ENCODE measurements around the gene AFG3L2.
"Not testable (repeated sequence)": the region's sequence is repeated elsewhere in the genome, so short reads cannot be mapped to it uniquely, and the experiment has no call there.

Gene AFG3L2
- long read RNA-seq, donor 1, transcript AFG3L2-201 (17 exons, 3,247 nt), result major isoform, 8 of 20 reads
- long read RNA-seq, donor 1, partial matches to known transcripts, result 11 of 20 reads
- long read RNA-seq, donor 1, other reads (novel, unspliced or antisense), result 0 of 20 reads
- long read RNA-seq, donor 2, transcript AFG3L2-201 (17 exons, 3,247 nt), result major isoform, 7 of 7 reads
- long read RNA-seq, donor 2, partial matches to known transcripts, result 0 of 7 reads
- long read RNA-seq, donor 2, other reads (novel, unspliced or antisense), result 0 of 7 reads
- long read RNA-seq, donor 3, transcript AFG3L2-201 (17 exons, 3,247 nt), result major isoform, 9 of 15 reads
- long read RNA-seq, donor 3, partial matches to known transcripts, result 5 of 15 reads
- long read RNA-seq, donor 3, other reads (novel, unspliced or antisense), result 0 of 15 reads
- long read RNA-seq, donor 4, transcript AFG3L2-201 (17 exons, 3,247 nt), result major isoform, 7 of 35 reads
- long read RNA-seq, donor 4, partial matches to known transcripts, result 27 of 35 reads
- long read RNA-seq, donor 4, other reads (novel, unspliced or antisense), result 0 of 35 reads
- long read RNA-seq, donor 5, transcript AFG3L2-201 (17 exons, 3,247 nt), result major isoform, 14 of 28 reads
- long read RNA-seq, donor 5, partial matches to known transcripts, result 10 of 28 reads
- long read RNA-seq, donor 5, other reads (novel, unspliced or antisense), result 0 of 28 reads
- long read RNA-seq, donor 6, transcript AFG3L2-201 (17 exons, 3,247 nt), result major isoform, 8 of 31 reads
- long read RNA-seq, donor 6, partial matches to known transcripts, result 23 of 31 reads
- long read RNA-seq, donor 6, other reads (novel, unspliced or antisense), result 0 of 31 reads
- long read RNA-seq, donor 7, result 0 reads
- long read RNA-seq, donor 8, transcript AFG3L2-201 (17 exons, 3,247 nt), result major isoform, 8 of 25 reads
- long read RNA-seq, donor 8, partial matches to known transcripts, result 16 of 25 reads
- long read RNA-seq, donor 8, other reads (novel, unspliced or antisense), result 0 of 25 reads

- peak; percentile 91 for DNase-seq
Observed at GRCh38 chr18:12376754-12377555, at the start of gene AFG3L2. TSS of gene AFG3L2 (minus strand) at chr18:12377227. CDS start at chr18:12377082, 145 bp downstream.

GRCh38 chr18:12424252-12424651 lies 47.2 kb upstream of the AFG3L2 start:
- DNase-seq, result no peak

- no peak for DNase-seq
Observed at GRCh38 chr18:12423820-12424219, 46.8 kb upstream of the AFG3L2 start.

GRCh38 chr18:12423393-12423792 lies 46.4 kb upstream of the AFG3L2 start:
- DNase-seq, result no peak

GRCh38 chr18:12422936-12423335 lies 45.9 kb upstream of the AFG3L2 start:
- no peak for DNase-seq

GRCh38 chr18:12421732-12422131 lies 44.7 kb upstream of the AFG3L2 start:
- DNase-seq, result no peak

GRCh38 chr18:12420821-12421421 lies 43.9 kb upstream of the AFG3L2 start:
- DNase-seq, result peak; percentile 83

- no peak for DNase-seq
Observed at GRCh38 chr18:12417687-12418086, 40.7 kb upstream of the AFG3L2 start.

- no peak for DNase-seq
Observed at GRCh38 chr18:12416098-12416729, 39.2 kb upstream of the AFG3L2 start.

GRCh38 chr18:12411456-12411855 lies 34.4 kb upstream of the AFG3L2 start:
- no peak for DNase-seq

GRCh38 chr18:12410747-12411146 lies 33.7 kb upstream of the AFG3L2 start:
- not testable (repeated sequence) for DNase-seq

GRCh38 chr18:12410081-12410481 lies 33.1 kb upstream of the AFG3L2 start:
- DNase-seq, result no peak

GRCh38 chr18:12409469-12409868 lies 32.4 kb upstream of the AFG3L2 start:
- no peak for DNase-seq

- peak; percentile 67 for DNase-seq
Observed at GRCh38 chr18:12408247-12408869, 31.3 kb upstream of the AFG3L2 start.

GRCh38 chr18:12406371-12407111 lies 29.5 kb upstream of the AFG3L2 start:
- no peak for DNase-seq

- DNase-seq, result no peak
Observed at GRCh38 chr18:12405066-12405465, 28.0 kb upstream of the AFG3L2 start.

- no peak for DNase-seq
Observed at GRCh38 chr18:12403601-12404506, 26.8 kb upstream of the AFG3L2 start.

- no peak for DNase-seq
Observed at GRCh38 chr18:12401881-12402280, 24.9 kb upstream of the AFG3L2 start.

GRCh38 chr18:12399231-12399630 lies 22.2 kb upstream of the AFG3L2 start:
- no peak for DNase-seq

Data from right kidney (tissue), 9 donors.